ENCODE measurements around the gene MARVELD2. TPM values are rescaled to one million over a fixed set of nuclear protein-coding genes. Genes with fewer than 3 reads are reported as not detected.
"Not testable (repeated sequence)": the region's sequence is repeated elsewhere in the genome, so short reads cannot be mapped to it uniquely, and the experiment has no call there.

MARVELD2 gene
- total RNA-seq (2014; rRNA removed; shearing (Covaris generic)): 8.8 and 9.3 TPM in 2 replicates
- 4.3 and 11.8 TPM in 2 replicates for polyA plus RNA-seq (2014; cell fraction: nucleus; rRNA removed)

- DNase-seq (ENCODE audit: extremely low read depth, low read depth): peak; percentile 76
These were observed at the start of gene MARVELD2 for GRCh38 chr5:69414885-69415583. TSS of gene MARVELD2 (plus strand) at chr5:69415116. CDS start at chr5:69419386, 4,270 bp downstream.

- DNase-seq (ENCODE audit: extremely low read depth, low read depth): no peak
These were observed 47.1 kb upstream of the MARVELD2 start for GRCh38 chr5:69367697-69368279.

DNA sequence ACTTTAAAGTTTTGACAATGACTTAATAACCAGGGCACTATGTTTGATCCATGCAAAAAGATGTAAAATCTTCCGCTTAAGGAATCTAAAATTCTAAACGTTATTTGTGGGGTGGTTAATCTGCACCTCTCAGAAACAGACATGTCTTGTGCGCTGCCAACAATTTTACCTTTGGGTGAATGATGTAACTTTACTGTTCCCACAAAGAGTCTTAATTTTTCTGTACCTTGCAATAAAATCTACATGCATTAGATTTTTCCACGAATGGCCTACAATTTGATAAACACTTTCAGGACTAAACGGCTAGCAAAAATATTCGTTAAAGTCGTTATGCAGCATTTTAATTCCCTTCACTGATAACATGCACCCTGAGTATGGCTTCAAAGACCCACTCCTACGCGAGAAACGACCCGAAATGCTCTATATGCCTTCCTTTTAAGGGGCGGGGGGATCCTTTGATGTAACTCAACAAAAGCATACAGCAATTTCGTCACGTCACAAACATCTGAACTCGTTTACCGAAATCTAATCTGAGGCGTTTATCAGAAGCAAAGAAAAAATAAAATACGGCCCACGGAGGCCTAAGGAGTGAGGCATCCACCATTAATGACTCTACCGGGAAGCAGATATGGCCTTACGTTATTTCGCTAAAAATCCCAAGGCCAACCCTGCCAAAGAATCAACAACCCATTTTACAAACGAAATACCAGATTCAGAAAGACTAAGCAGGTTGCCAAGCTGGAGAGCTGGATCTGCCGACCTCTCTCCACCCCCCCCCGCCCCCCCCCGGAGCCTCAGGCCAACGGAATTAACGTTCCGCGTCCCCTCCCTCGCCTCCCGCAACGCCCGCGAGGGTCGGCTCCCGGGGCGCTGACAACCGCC, 46.2 kb upstream of the MARVELD2 start:
- no peak for DNase-seq (ENCODE audit: extremely low read depth, low read depth)

GRCh38 chr5:69369340-69370121, 45.4 kb upstream of the MARVELD2 start, which contains the start of the genes AK6, RAD17 and TAF9:
TSS of gene AK6 (minus strand) at chr5:69369520. CDS start at chr5:69369490, 30 bp downstream.
TSS of gene RAD17 (plus strand) at chr5:69369818. CDS start at chr5:69372209, 2,391 bp downstream.
TSS of gene TAF9 (minus strand) at chr5:69369520. CDS start at chr5:69365737, 3,783 bp downstream.
- peak; percentile 87 for DNase-seq (ENCODE audit: extremely low read depth, low read depth)

GRCh38 chr5:69370335-69370734, 44.6 kb upstream of the MARVELD2 start:
- not testable (repeated sequence) for DNase-seq (ENCODE audit: extremely low read depth, low read depth)

- no peak for DNase-seq (ENCODE audit: extremely low read depth, low read depth)
These were observed 42.5 kb upstream of the MARVELD2 start for GRCh38 chr5:69372394-69372793.

DNA sequence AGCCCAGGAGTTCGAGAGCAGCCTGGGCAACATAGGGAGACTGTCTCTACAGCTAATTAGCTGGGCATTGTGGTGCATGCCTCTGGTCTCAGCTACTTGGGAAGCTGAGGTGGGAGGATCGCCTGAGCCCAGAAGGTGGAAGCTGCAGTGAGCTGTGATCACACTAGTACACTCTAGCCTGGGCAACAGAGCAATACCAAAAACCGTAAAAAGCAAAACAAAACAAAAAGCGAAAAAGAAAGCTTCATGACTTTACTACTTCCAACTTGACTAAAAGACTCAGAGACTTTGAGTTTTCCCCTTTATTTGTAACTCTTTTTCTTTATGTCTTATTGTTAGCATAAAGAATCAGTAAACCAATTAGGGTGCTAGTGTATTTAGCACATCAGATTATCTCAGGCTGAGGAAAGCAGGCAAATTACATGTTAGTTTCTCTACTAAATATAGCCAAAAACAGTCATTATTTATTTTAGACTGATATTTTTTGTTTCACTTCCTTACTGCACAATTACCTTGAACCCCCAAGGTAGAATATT, 39.9 kb upstream of the MARVELD2 start:
- no peak for DNase-seq (ENCODE audit: extremely low read depth, low read depth)

- DNase-seq (ENCODE audit: extremely low read depth, low read depth): no peak
These were observed 36.5 kb upstream of the MARVELD2 start for GRCh38 chr5:69378376-69378775.

- no peak for DNase-seq (ENCODE audit: extremely low read depth, low read depth)
These were observed 10.1 kb upstream of the MARVELD2 start for GRCh38 chr5:69404659-69405330.

DNA sequence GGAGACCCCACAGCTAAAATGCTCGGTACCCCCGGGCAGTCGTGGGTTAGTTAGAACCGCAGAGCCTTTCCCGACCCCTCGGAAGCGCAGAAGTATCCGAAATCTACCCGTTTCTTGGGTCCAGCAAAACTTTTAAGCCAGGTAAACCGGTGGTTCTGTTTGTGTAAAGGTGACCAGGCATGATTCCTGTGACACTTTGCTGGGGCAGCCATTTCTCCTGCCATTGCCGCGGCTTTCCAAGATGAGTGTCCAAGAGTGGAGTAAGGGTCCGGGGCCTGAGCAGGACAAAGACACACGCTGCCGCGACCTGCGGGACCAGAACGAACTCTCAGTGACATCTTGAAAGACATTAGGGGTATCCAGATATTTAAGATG, 655 bp downstream of the MARVELD2 start:
- no peak for DNase-seq (ENCODE audit: extremely low read depth, low read depth)

DNA sequence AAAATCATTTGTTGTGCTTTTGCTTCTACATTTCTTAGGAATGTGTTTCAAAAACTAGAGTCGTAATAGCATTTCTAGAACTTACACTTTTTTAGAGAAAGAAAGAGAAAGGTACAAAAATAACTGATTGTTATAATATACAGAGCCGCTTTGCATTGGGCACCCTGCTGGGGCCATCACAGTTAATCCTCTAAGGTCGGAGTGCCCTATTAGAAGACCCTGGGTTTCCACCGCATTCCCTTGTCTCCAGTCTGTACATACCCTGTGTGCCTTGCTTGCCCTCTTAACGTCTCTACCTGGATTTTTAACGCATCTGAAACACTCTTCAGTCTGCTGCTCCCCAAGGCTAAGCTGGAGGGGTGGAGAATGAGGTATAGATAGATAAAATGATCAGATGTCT, 1.3 kb downstream of the MARVELD2 start:
- DNase-seq (ENCODE audit: extremely low read depth, low read depth): no peak

- DNase-seq (ENCODE audit: extremely low read depth, low read depth): no peak
These were observed 1.8 kb downstream of the MARVELD2 start for GRCh38 chr5:69416699-69417098.

GRCh38 chr5:69418554-69418953, 3.6 kb downstream of the MARVELD2 start:
- no peak for DNase-seq (ENCODE audit: extremely low read depth, low read depth)

GRCh38 chr5:69431424-69432303, 16.7 kb downstream of the MARVELD2 start:
- no peak for DNase-seq (ENCODE audit: extremely low read depth, low read depth)

DNA sequence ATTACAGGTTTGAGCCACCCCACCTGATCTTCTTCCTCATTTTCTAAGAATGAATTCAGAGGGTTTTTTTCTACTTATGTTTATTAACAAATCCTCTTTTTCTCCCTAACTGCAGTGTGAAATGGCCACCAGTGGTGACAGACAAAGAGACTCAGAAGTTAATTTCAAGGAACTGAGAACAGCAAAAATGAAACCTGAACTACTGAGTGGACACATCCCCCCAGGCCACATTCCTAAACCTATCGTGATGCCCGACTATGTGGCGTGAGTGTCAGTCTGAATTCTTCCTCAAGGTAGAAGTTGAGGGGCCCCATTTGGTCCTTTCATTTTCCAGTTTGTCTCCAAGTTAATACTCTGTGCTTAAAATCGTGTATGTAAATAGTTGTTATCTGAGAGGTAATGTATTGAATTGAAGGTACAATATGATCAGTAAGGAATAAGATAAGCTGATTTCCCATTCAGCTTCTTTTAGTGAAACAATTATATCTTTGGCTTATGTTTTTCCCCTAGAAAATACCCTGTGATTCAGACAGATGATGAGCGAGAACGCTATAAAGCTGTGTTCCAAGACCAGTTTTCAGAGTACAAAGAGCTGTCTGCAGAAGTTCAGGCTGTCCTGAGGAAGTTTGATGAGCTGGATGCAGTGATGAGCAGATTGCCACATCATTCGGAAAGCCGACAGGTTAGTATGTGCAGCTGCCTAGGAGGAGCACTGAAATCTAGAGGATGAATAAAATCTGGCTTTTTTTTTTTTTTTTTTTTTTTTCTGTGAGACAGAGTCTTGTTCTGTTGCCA, 17.7 kb downstream of the MARVELD2 start:
- DNase-seq (ENCODE audit: extremely low read depth, low read depth): no peak

DNA sequence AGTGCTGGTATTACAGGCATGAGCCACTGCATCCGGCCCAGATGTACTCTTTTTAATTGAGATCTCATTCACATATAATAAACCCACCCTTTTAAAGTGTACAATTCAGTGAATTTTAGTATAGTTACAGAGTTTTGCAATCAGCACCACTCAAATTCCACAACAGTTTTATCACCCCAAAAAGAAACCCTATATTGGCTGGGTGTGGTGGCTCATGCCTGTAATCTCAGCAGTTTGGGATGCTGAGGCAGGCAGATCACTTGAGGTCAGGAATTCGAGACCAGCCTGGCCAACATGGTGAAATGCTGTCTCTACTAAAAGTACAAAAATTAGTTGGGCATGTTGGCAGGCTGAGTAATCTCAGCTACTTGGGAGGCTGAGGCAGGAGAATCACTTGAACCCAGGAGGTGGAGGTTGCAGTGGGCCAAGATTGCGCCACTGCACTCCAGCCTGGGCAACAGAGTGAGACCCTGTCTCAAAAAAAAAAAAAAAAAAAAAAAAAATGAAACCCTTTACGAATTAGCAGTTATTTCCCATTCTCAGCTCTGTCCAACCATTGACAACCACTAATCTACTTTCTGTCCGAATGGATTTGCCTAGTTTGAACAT, 20.5 kb downstream of the MARVELD2 start:
- not testable (repeated sequence) for DNase-seq (ENCODE audit: extremely low read depth, low read depth)

DNA sequence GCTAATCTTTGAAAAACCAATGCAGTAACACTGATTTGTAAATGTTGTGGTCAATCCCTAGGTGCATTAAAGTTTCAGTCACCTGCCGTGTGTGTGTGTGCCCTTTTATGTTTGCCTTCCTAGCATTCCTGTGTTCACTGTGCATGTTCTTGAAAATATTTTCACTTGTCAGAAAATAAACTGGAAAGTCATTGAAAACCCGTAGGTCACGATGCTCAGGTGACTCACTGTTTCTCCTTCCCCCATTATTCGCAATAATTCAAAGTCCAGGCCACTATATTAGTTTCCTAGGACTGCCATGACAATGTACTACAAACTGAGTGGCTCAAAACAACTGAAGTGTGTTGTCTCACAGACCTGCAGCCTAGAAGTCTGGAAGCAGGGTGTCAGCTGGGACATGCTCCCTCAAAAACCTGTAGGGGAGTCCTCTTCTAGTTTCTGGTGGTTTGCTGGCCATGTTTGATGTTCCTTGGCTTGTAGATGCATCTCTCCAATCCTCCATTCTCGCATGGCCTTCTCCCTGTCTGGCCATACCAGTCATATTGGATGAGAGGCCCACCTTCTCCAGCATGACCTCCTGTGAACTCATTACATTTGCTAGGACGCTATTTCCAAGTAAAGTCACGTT, 29.3 kb downstream of the MARVELD2 start:
- DNase-seq (ENCODE audit: extremely low read depth, low read depth): no peak
